Measurements from ENCODE around the gene PCOLCE2. TPM values are rescaled to one million over a fixed set of nuclear protein-coding genes. Genes with fewer than 3 reads are reported as not detected.

PCOLCE2 gene
- total and polyA plus RNA-seq, 9 donors, result 1.5 to 47.9 (median 3.6) TPM

DNA sequence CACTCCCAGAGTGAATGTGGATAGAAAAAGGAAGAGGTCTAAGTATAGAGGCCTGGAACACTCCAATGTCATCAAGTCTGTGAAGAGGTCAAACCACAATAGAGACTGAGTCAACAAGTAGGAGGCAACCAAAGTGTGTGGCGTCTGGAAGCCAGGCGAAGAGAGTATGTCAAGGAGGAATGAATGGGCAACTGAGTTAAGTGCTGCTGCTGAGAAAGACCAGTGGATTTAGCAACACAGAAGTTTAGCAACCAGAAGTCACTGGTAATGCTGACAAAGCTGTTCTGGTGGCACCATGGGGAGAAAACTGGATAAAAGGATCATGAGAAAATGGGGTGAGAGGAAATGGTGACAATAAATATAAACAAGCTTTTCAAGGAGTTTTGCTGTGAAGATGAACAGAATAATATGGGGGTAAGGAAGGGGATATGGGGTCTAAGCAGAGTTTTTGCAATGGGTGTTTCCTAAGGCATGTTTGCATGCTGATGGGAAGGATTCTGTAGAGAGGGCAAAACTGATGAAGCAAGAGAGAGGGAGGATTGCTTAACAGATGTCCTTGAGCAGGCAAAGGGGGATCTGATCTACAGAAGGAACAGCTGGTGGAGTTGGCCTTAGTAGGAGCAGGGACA, 38.4 kb downstream of the PCOLCE2 start:
- 46 to 60% (median 51%) methylated on average over 2 of the region's 2 CpGs for WGBS, 3 donors
- Histone ChIP-seq H3K4me3 (no peak overlapping the region), H3K4me1 (ENCODE audit: insufficient read depth) (peaks cover 5% of the 10 kb centered on the region), H3K27ac (no peak overlapping the region), H3K27me3 (no peaks in the 10 kb centered on the region), H3K36me3 (no peaks in the 10 kb centered on the region), H3K9me3 (no peaks in the 10 kb centered on the region)
- TF ChIP-seq, protein P1, sequence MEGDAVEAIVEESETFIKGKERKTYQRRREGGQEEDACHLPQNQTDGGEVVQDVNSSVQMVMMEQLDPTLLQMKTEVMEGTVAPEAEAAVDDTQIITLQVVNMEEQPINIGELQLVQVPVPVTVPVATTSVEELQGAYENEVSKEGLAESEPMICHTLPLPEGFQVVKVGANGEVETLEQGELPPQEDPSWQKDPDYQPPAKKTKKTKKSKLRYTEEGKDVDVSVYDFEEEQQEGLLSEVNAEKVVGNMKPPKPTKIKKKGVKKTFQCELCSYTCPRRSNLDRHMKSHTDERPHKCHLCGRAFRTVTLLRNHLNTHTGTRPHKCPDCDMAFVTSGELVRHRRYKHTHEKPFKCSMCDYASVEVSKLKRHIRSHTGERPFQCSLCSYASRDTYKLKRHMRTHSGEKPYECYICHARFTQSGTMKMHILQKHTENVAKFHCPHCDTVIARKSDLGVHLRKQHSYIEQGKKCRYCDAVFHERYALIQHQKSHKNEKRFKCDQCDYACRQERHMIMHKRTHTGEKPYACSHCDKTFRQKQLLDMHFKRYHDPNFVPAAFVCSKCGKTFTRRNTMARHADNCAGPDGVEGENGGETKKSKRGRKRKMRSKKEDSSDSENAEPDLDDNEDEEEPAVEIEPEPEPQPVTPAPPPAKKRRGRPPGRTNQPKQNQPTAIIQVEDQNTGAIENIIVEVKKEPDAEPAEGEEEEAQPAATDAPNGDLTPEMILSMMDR (IDR thresholded peaks at IDR 0.05), result no peak
- TF ChIP-seq POLR2A (IDR thresholded peaks at IDR 0.05) (no peak), EP300 (IDR thresholded peaks at IDR 0.05) (no peak)
- intact Hi-C loops (cut with DNase I), result no loop called here
- no peak for DNase-seq

DNA sequence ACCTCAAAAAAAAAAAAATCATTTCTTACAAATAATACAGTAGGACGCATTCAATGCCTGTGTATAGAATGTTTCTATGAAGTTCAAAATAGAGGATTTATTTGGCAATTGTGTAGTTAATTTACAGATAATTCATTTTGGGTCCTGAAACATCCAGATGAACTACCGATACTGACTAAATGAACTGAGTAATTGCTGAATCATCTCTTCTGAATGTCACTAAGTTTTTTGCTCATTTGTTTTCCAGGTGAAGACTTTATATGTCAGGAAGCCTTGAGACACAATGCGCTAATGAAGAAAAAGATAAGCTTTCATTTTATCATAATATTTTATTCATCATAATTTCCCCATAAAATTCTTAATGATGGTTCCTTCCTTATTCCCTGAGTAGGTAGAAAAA, 39.7 kb downstream of the PCOLCE2 start:
- no peaks in the 10 kb centered on the region for H3K9me3 ChIP-seq
- H3K4me1 ChIP-seq (ENCODE audit: insufficient read depth), result peaks cover 5% of the 10 kb centered on the region
- WGBS, 3 donors, result 94 to 96% (median 95%) methylated on average over 3 of the region's 3 CpGs
- no peak for DNase-seq
- no peaks in the 10 kb centered on the region for H3K27me3 ChIP-seq
- no peaks in the 10 kb centered on the region for H3K36me3 ChIP-seq
- H3K4me3 ChIP-seq, result no peak overlapping the region
- TF ChIP-seq POLR2A (IDR thresholded peaks at IDR 0.05) (no peak), EP300 (IDR thresholded peaks at IDR 0.05) (no peak)
- TF ChIP-seq, protein P1 (IDR thresholded peaks at IDR 0.05), result no peak
- intact Hi-C loops (cut with DNase I), result no loop called here
- no peak overlapping the region for H3K27ac ChIP-seq

DNA sequence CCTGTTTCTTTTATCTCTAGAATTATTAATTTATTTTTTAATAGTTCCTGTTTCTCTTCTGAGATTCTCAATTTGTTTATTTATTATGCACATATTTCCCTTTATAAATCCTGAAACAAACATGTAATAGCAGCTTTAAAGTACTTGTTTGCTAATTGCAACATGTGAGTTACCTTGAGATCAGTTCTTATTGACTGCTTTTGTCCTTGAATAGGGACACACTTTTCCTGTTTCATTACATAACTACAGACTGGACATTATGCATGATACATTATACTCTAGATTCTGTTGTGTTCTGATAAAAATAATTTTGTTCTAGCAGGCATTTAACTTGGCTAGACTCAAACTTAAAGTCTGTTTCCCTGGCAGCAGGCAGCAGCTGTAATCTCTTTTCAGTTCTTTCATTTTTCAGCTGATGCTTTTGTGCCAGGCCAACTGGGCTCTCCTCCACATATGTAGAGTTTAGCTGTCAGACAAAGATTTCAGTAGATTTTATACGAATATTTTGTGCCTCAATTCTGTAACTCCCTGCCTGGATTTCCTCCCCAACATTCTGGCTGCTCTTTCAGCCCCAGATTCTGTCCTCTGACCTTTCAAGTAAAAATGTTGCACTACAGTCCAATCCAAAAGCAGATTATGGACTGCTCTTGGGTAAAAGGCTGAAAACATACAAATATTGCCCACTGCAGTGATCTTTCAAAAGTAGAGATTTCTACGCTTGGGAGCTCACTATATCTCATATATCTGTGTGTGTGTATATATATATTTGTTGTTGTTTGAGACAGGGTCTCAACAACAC, 41.9 kb downstream of the PCOLCE2 start:
- intact Hi-C loops (cut with DNase I), result no loop called here
- Histone ChIP-seq H3K4me3 (no peak overlapping the region), H3K36me3 (no peaks in the 10 kb centered on the region), H3K4me1 (ENCODE audit: insufficient read depth) (peaks cover 5% of the 10 kb centered on the region), H3K9me3 (no peaks in the 10 kb centered on the region), H3K27ac (no peak overlapping the region), H3K27me3 (no peaks in the 10 kb centered on the region)
- TF ChIP-seq POLR2A (IDR thresholded peaks at IDR 0.05), result no peak
- no peak for TF ChIP-seq EP300 (IDR thresholded peaks at IDR 0.05)
- TF ChIP-seq, protein P1 (IDR thresholded peaks at IDR 0.05), result no peak
- no peak for DNase-seq
- WGBS, 3 donors, result 11 to 31% (median 19%) methylated on average over 2 of the region's 2 CpGs

DNA sequence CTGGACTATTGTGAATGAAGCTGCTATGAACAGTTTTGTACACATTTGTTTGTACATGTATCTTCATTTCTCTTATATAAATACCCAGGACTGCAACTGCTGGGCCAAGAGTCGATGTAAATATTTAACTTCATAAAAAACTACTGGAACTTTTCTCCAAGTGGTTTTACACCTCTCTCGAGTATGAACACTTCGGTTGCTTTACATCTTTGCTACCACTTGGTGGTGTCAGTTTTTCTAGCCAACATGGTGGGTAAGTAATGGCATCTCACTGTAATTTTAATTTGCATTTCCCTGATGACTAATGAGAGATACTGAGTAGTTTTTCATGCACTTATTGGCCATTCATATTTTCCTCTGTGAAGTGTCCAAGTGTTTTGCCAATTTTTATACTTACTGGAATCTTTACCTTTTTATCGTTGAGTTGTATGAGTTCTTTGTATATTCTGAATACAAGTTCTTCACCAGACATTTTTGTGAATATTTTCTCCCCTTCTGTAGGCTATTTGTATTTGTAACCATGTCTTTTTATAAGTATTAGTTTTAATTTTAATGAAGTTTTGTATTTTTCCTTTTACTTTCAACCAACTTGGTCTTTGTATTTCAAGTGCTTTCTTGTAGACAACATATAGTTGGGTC, 44.4 kb downstream of the PCOLCE2 start:
- H3K4me1 ChIP-seq (ENCODE audit: insufficient read depth), result peaks cover 5% of the 10 kb centered on the region
- no peak overlapping the region for H3K27ac ChIP-seq
- DNase-seq, result no peak
- no peaks in the 10 kb centered on the region for H3K9me3 ChIP-seq
- no peaks in the 10 kb centered on the region for H3K36me3 ChIP-seq
- no peaks in the 10 kb centered on the region for H3K27me3 ChIP-seq
- 78 to 82% (median 81%) methylated on average over 4 of the region's 4 CpGs for WGBS, 3 donors
- no peak overlapping the region for H3K4me3 ChIP-seq
- TF ChIP-seq, protein P1 (IDR thresholded peaks at IDR 0.05), result no peak
- intact Hi-C loops (cut with DNase I), result no loop called here

Measured in ovary (tissue), 9 donors.